HepG2 (cell line): Measurements from ENCODE around the gene BMX. TPM values are rescaled to one million over a fixed set of nuclear protein-coding genes. Genes with fewer than 3 reads are reported as not detected.

Source experiments
- ATAC-seq: fragments of 200-7000 bp; cut with Tn5 transposase; 3 replicates; pipeline ENCODE4 v1.9.1; 2020; ENCODE audit warnings: mild to moderate bottlenecking, moderate library complexity
- BruUV-seq: library from RNA; stranded (reverse); fragments of 400-500 nt; replicated peaks from 2 replicates; lab custom pipeline; 2021; lab: Mats Ljungman, UMichigan
- CTCF ChIA-PET: fragments of 300-600 bp; formaldehyde crosslinking; extraction: SDS; loops from one replicate; lab custom pipeline; 2021; ENCODE audit warnings: low total read pairs, inconsistent platforms, low intra/inter-chr PET ratio; lab: Yijun Ruan, JAX
- POLR2A ChIA-PET: fragments of 350-600 bp; sonication (Branson Sonifier 250); formaldehyde crosslinking; loops from one replicate; lab custom pipeline; 2020; ENCODE audit warnings: antibody characterized with exemption, inconsistent platforms; lab: Yijun Ruan, JAX
- DNase-seq: peaks from one replicate; pipeline ENCODE4 v3.0.0-alpha.2; 2015; ENCODE audit warnings: low spot score
- FAIRE-seq: peaks from 3 replicates; lab custom pipeline; 2011; peaks lifted over from hg19 to GRCh38; lab: Jason Lieb, UNC
- H2AFZ ChIP-seq: one replicate; pipeline ENCODE4 v1.6.1; 2011; ENCODE audit warnings: low read length, inconsistent platforms
- H3K27ac ChIP-seq: fragments of 300-600 bp; 3 replicates; pipeline ENCODE4 v1.8.0; 2011; ENCODE audit warnings: mixed run types, mild to moderate bottlenecking, mixed read lengths, low read length, inconsistent platforms; ENCODE audit not compliant: insufficient read depth; ENCODE audit errors: extremely low read length
- H3K27me3 ChIP-seq, 2 experiments: fragments of 200-600 bp in 1 of 2; 2 replicates in 1 of 2; 3 replicates in 1 of 2; pipeline versions ENCODE4 v1.6.0 to v1.8.0; 2011; ENCODE audit warnings: low read length in 2 of 2, mild to moderate bottlenecking in 2 of 2, moderate library complexity in 2 of 2, inconsistent platforms in 1 of 2; ENCODE audit not compliant: insufficient read depth in 2 of 2, control insufficient read depth in 1 of 2
- H3K36me3 ChIP-seq, 2 experiments: fragments of 200-600 bp in 1 of 2; replicated peaks in 1 of 2; 2 replicates in 1 of 2; 3 replicates in 1 of 2; pipeline versions ENCODE4 v1.5.1 to v1.8.0; 2011; ENCODE audit warnings: low read length in 2 of 2, inconsistent platforms in 1 of 2; ENCODE audit not compliant: insufficient read depth in 2 of 2, control insufficient read depth in 1 of 2
- H3K4me1 ChIP-seq: 2 replicates; pipeline ENCODE4 v1.5.1; 2012; ENCODE audit warnings: low read length, inconsistent platforms; ENCODE audit not compliant: insufficient read depth
- H3K4me2 ChIP-seq: 2 replicates; pipeline ENCODE4 v1.6.0; 2011; ENCODE audit warnings: low read depth, low read length, inconsistent platforms
- H3K4me3 ChIP-seq, 3 experiments: fragments of 200-600 bp in 1 of 3; sonication (generic), shearing (Covaris generic) in 1 of 3; replicated peaks in 1 of 3; 2 replicates each; pipeline ENCODE4 v1.5.1; 2011 to 2016; ENCODE audit warnings: low read length in 3 of 3, inconsistent platforms in 2 of 3, low read depth in 2 of 3, mild to moderate bottlenecking in 2 of 3, control low read depth in 1 of 3, mixed read lengths in 1 of 3; ENCODE audit not compliant: insufficient read depth in 1 of 3
- H3K79me2 ChIP-seq: one replicate; pipeline ENCODE4 v1.6.1; 2011; ENCODE audit warnings: low read length, inconsistent platforms; ENCODE audit not compliant: insufficient read depth
- H3K9ac ChIP-seq: 2 replicates; pipeline ENCODE4 v1.6.0; 2011; ENCODE audit warnings: mild to moderate bottlenecking, low read depth, low read length, inconsistent platforms; ENCODE audit not compliant: insufficient read depth
- H3K9me3 ChIP-seq: 2 replicates; pipeline ENCODE4 v1.5.1; 2012; ENCODE audit warnings: mild to moderate bottlenecking, low read length
- H4K20me1 ChIP-seq: 2 replicates; pipeline ENCODE4 v1.6.0; 2011; ENCODE audit warnings: inconsistent platforms, mild to moderate bottlenecking, low read length, moderate library complexity; ENCODE audit not compliant: insufficient read depth
- HNF4A ChIP-seq: sonication (generic); formaldehyde crosslinking; IDR thresholded peaks from 2 replicates; pipeline ENCODE4 v1.4.0; 2020; ENCODE audit warnings: missing genetic modification reagents
- MAFF ChIP-seq: IDR thresholded peaks from 2 replicates; pipeline ENCODE4 v1.6.1; 2011; ENCODE audit warnings: low read depth, low read length, improper control_type of control experiment
- MAFK ChIP-seq, 2 experiments: IDR thresholded peaks in 1 of 2; conservative IDR thresholded peaks in 1 of 2; 2 replicates each; pipeline ENCODE4 v1.6.1; 2011; ENCODE audit warnings: improper control_type of control experiment in 2 of 2, low read length in 2 of 2
- ZNF850 ChIP-seq: sonication (generic); formaldehyde crosslinking; conservative IDR thresholded peaks from 2 replicates; pipeline ENCODE4 v1.9.0; 2021; ENCODE audit warnings: mild to moderate bottlenecking, missing genetic modification reagents
- WGBS: methylation state at CpG from one replicate; pipeline ENCODE4 v1.1.6; 2017; ENCODE audit warnings: low lambda C conversion rate; 5-methylcytosine and 5-hydroxymethylcytosine counted together
- in situ Hi-C: cut with HindIII; loops from 2 replicates; pipeline ENCODE4 v1.10.0; 2017; ENCODE audit warnings: low pct_unique_long_range_greater_than_20kb; ENCODE audit not compliant: extremely low pct_ligation_motif_present
- intact Hi-C: fragments of 100-400 bp; cut with micrococcal nuclease; formaldehyde crosslinking; loops from one replicate; pipeline ENCODE4 v1.10.0; 2022; ENCODE audit not compliant: unreplicated experiment
- polyA plus RNA-seq, 8 experiments: library from polyadenylated mRNA; depleted of rRNA in 3 of 8; stranded (reverse) in 7 of 8; unstranded in 1 of 8; fragments of >200 nt; fragmentation: Illumina TruSeq in 4 of 8; extraction: Trizol in 4 of 8; gene quantifications; 2 replicates each; pipeline versions ENCODE4 v1.2.1 to v1.2.3, GENCODE V29; 2011 to 2016; ENCODE audit warnings: low read depth in 4 of 8, missing spikeins in 1 of 8, mixed read lengths in 1 of 8; ENCODE audit not compliant: insufficient read depth in 1 of 8
- total RNA-seq, 5 experiments: library from RNA; depleted of rRNA; stranded (reverse); fragments of >200 nt; fragmentation: Illumina TruSeq; extraction: Trizol; gene quantifications; 2 replicates each; pipeline ENCODE4 v1.2.3, GENCODE V29; 2016; ENCODE audit warnings: low read depth in 1 of 5

BMX gene
- total and polyA plus RNA-seq, 2 of the 13 experiments (the other 11 are each of a cell fraction or from before 2014, with no cell fraction given) = not detected

DNA sequence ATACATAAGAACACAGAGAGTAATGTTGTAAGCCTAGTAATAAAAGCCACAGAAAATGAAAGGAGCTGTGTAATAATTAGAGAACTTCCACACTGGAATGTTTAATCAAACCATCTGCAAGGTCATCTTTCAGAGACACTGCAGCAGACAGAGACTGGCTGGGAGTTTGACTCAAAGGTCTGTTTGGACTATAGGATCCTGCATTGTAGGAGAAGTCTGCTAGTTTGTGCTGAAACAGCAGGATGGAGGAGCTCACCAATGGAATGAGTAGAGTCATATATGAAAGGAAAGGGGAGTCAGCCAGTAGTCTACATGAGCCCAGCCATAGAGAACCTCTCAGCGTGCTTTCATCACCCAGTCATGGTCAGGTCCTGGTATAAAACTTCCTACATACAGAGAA is 104.6 kb downstream of the BMX start:
- in situ Hi-C loops = no loop called here
- CTCF ChIA-PET = no interaction called here
- Histone ChIP-seq H3K4me3 (peak overlapping the region in 1 of 3 experiments; percentile 10; a peak in 1 of 6 replicates), H3K79me2 (no peaks in the 10 kb centered on the region), H3K9ac (no peak overlapping the region), H3K4me1 (peaks cover 60% of the 10 kb centered on the region), H3K27ac (peak overlapping the region; percentile 44), H4K20me1 (no peaks in the 10 kb centered on the region), H3K36me3 (no peaks in the 10 kb centered on the region)
- no TSS peak for BruUV-seq
- WGBS = 13% methylated on average over 1 of the region's 1 CpG
- DNase-seq (peak; percentile 59), FAIRE-seq (peak; percentile 39)
- TF ChIP-seq MAFF (peak; percentile 44), MAFK (conservative IDR thresholded peaks at IDR 0.05 in 1 of 2, IDR thresholded peaks at IDR 0.05 in 1 of 2; ENCODE audit: low read length in 2 of 2) (peak; percentile 44 to 63; a peak in 3 of 4 replicates), HNF4A (CRISPR knock-in tag) (peak; percentile 33), ZNF850 (no peak)
- TF ChIP-seq, all 625 proteins: peak for 3
- intact Hi-C loops = no loop called here
- H3K4me2 ChIP-seq = peak overlapping the region; percentile 12; the same call in 1 of the 2 replicates
- no peaks in the 10 kb centered on the region for H3K9me3 ChIP-seq
- ATAC-seq = peak; percentile 93
- H3K27me3 ChIP-seq = no peaks in the 10 kb centered on the region
- POLR2A ChIA-PET = no interaction called here
- H2AFZ ChIP-seq = no peak overlapping the region

Other genes with a start within 250 kb of the BMX start
- 13.8 and 18.2 TPM in 2 replicates for gene ASB9, start 230.7 kb upstream of the BMX start, total RNA-seq (2016; rRNA removed; fragmentation: Illumina TruSeq; extraction: Trizol)
- gene ASB9, start 230.7 kb upstream of the BMX start, polyA plus RNA-seq (2011; rRNA removed) = 3.9 and 4.2 TPM in 2 replicates
- not detected in 2 replicates for gene ASB11, start 185.2 kb upstream of the BMX start, total RNA-seq (2016; rRNA removed; fragmentation: Illumina TruSeq; extraction: Trizol)
- not detected in 2 replicates for gene ASB11, start 185.2 kb upstream of the BMX start, polyA plus RNA-seq (2011; rRNA removed)
- gene PIGA, start 165.3 kb upstream of the BMX start, total RNA-seq (2016; rRNA removed; fragmentation: Illumina TruSeq; extraction: Trizol) = 13.0 and 19.9 TPM in 2 replicates
- gene PIGA, start 165.3 kb upstream of the BMX start, polyA plus RNA-seq (2011; rRNA removed) = 4.4 and 6.0 TPM in 2 replicates
- gene VEGFD, start 116.4 kb upstream of the BMX start, total RNA-seq (2016; rRNA removed; fragmentation: Illumina TruSeq; extraction: Trizol) = 0.27 and 0.35 TPM in 2 replicates
- 0.11 and 0.34 TPM in 2 replicates for gene VEGFD, start 116.4 kb upstream of the BMX start, polyA plus RNA-seq (2011; rRNA removed)
- 38.0 and 53.3 TPM in 2 replicates for gene PIR, start 7.5 kb upstream of the BMX start, total RNA-seq (2016; rRNA removed; fragmentation: Illumina TruSeq; extraction: Trizol)
- gene PIR, start 7.5 kb upstream of the BMX start, polyA plus RNA-seq (2011; rRNA removed) = 7.7 and 12.2 TPM in 2 replicates
- gene ACE2, start 100.2 kb downstream of the BMX start, total RNA-seq (2016; rRNA removed; fragmentation: Illumina TruSeq; extraction: Trizol) = 2.2 and 3.1 TPM in 2 replicates
- 0.44 and 0.46 TPM in 2 replicates for gene ACE2, start 100.2 kb downstream of the BMX start, polyA plus RNA-seq (2011; rRNA removed)
- 0.17 and 0.53 TPM in 2 replicates for gene CLTRN, start 164.0 kb downstream of the BMX start, total RNA-seq (2016; rRNA removed; fragmentation: Illumina TruSeq; extraction: Trizol)
- gene CLTRN, start 164.0 kb downstream of the BMX start, polyA plus RNA-seq (2011; rRNA removed) = 0.37 and 0.39 TPM in 2 replicates
- gene CA5B, start 237.5 kb downstream of the BMX start, total RNA-seq (2016; rRNA removed; fragmentation: Illumina TruSeq; extraction: Trizol) = 1.7 and 2.3 TPM in 2 replicates
- 1.8 and 2.2 TPM in 2 replicates for gene CA5B, start 237.5 kb downstream of the BMX start, polyA plus RNA-seq (2011; rRNA removed)